Common myeloid progenitor, CD34-positive (primary cell): ENCODE data around the gene TMSB4X.

ENCODE experiments used
- CTCF ChIA-PET: fragments of 350-600 bp; sonication (Branson Sonifier 250); formaldehyde crosslinking; loops from one replicate; lab custom pipeline; 2021; ENCODE audit warnings: antibody characterized with exemption; lab: Charles Lee
- POLR2A ChIA-PET: fragments of 350-600 bp; sonication (Branson Sonifier 250); formaldehyde crosslinking; loops from one replicate; lab custom pipeline; 2021; ENCODE audit warnings: antibody characterized with exemption; lab: Charles Lee
- DNase-seq, 3 donors: peaks; one replicate each; pipeline versions ENCODE4 v3.0.0 to v3.0.0-alpha.2; 2013
- H3K27ac ChIP-seq, 2 experiments: 1 replicate in 1 of 2; 2 replicates in 1 of 2; pipeline ENCODE4 v1.7.0; 2013; ENCODE audit warnings: inconsistent platforms in 2 of 2, low read length in 2 of 2, mild to moderate bottlenecking in 2 of 2, low read depth in 1 of 2, moderate library complexity in 1 of 2; ENCODE audit not compliant: severe bottlenecking in 2 of 2, insufficient read depth in 1 of 2, poor library complexity in 1 of 2
- H3K27me3 ChIP-seq, 5 experiments: replicated peaks in 2 of 5; 1 replicate in 3 of 5; 2 replicates in 2 of 5; pipeline versions ENCODE4 v1.6.1 to v1.7.0; 2013; ENCODE audit warnings: low read length in 4 of 5, mild to moderate bottlenecking in 2 of 5, moderate library complexity in 2 of 5, inconsistent platforms in 1 of 5; ENCODE audit not compliant: insufficient read depth in 5 of 5, control insufficient read depth in 4 of 5
- H3K36me3 ChIP-seq, 4 experiments: 1 replicate in 2 of 4; 2 replicates in 2 of 4; pipeline versions ENCODE4 v1.6.1 to v1.7.0; 2013; ENCODE audit warnings: low read length in 3 of 4, control low read depth in 1 of 4, mild to moderate bottlenecking in 1 of 4; ENCODE audit not compliant: control insufficient read depth in 4 of 4, insufficient read depth in 4 of 4
- H3K4me1 ChIP-seq, 4 experiments: 1 replicate in 3 of 4; 2 replicates in 1 of 4; pipeline versions ENCODE4 v1.6.1 to v1.7.1; 2013; ENCODE audit warnings: low read length in 3 of 4, mild to moderate bottlenecking in 3 of 4, control low read depth in 1 of 4, inconsistent platforms in 1 of 4, moderate library complexity in 1 of 4; ENCODE audit not compliant: control insufficient read depth in 4 of 4, insufficient read depth in 4 of 4; ENCODE audit errors: control extremely low read depth in 1 of 4
- H3K4me3 ChIP-seq, 7 experiments: 1 replicate in 4 of 7; 2 replicates in 3 of 7; pipeline versions ENCODE4 v1.5.1 to v1.7.0; 2013; ENCODE audit warnings: mild to moderate bottlenecking in 7 of 7, low read length in 6 of 7, moderate library complexity in 6 of 7, inconsistent platforms in 2 of 7, low read depth in 2 of 7, control low read depth in 1 of 7; ENCODE audit not compliant: insufficient read depth in 4 of 7, control insufficient read depth in 1 of 7; ENCODE audit errors: extremely low read depth in 1 of 7
- H3K9me3 ChIP-seq, 5 experiments: 1 replicate in 4 of 5; 2 replicates in 1 of 5; pipeline versions ENCODE4 v1.6.1 to v1.7.1; 2013; ENCODE audit warnings: low read length in 4 of 5, mild to moderate bottlenecking in 2 of 5, inconsistent platforms in 1 of 5, low read depth in 1 of 5, moderate library complexity in 1 of 5; ENCODE audit not compliant: control insufficient read depth in 4 of 5, insufficient read depth in 2 of 5; ENCODE audit errors: control extremely low read depth in 1 of 5
- WGBS: methylation state at CpG from one replicate; pipeline ENCODE4 v1.1.5; 2013; ENCODE audit not compliant: insufficient coverage; 5-methylcytosine and 5-hydroxymethylcytosine counted together

The TMSB4X gene

GRCh38 chrX:12970691-12971202 lies 4.2 kb upstream of the TMSB4X start:
- H3K9me3 ChIP-seq, result peaks cover 0 to 13% (median 2%) of the 10 kb centered on the region in 5 experiments
- H3K27me3 ChIP-seq, result peaks cover 0 to 35% (median 0%) of the 10 kb centered on the region in 5 experiments
- no peaks in the 10 kb centered on the region for H3K36me3 ChIP-seq
- H3K4me1 ChIP-seq, result peaks cover 16 to 49% (median 36%) of the 10 kb centered on the region in 4 experiments
- WGBS, result 40% methylated on average over 9 of the region's 11 CpGs
- peak; percentile 85 to 88 (median 86) for DNase-seq
- POLR2A ChIA-PET, result interaction anchor here (1.5 kb wide), 1 partner anchor 14 kb away, joined by 4 read pairs; no protein-coding TSS in a partner anchor
- CTCF ChIA-PET, result interaction anchor here (0.7 to 8.0 kb wide), 8 partner anchors 8 to 518 kb away, joined by 3 to 50 read pairs (median 14); no protein-coding TSS in a partner anchor
- peak overlapping the region in 1 of 2 experiments; percentile 36 for H3K27ac ChIP-seq
- H3K4me3 ChIP-seq, result peak overlapping the region in 3 of 7 experiments; percentile 11 to 42 (median 34)

- H3K36me3 ChIP-seq, result no peaks in the 10 kb centered on the region
- peaks cover 16 to 49% (median 36%) of the 10 kb centered on the region in 4 experiments for H3K4me1 ChIP-seq
- H3K9me3 ChIP-seq, result peaks cover 0 to 16% (median 2%) of the 10 kb centered on the region in 5 experiments
- ChIA-PET POLR2A (interaction anchor here (1.5 kb wide), 1 partner anchor 14 kb away, joined by 4 read pairs; no protein-coding TSS in a partner anchor), CTCF (interaction anchor here (0.7 to 8.0 kb wide), 8 partner anchors 13 to 517 kb away, joined by 3 to 50 read pairs (median 14); no protein-coding TSS in a partner anchor)
- WGBS, result 80% methylated on average over 9 of the region's 12 CpGs
- H3K27ac ChIP-seq, result peak overlapping the region in 1 of 2 experiments; percentile 34
- DNase-seq, result no peak
- no peak overlapping the region for H3K4me3 ChIP-seq
- peaks cover 0 to 37% (median 0%) of the 10 kb centered on the region in 5 experiments for H3K27me3 ChIP-seq
Observed at GRCh38 chrX:12971282-12972003, 3.5 kb upstream of the TMSB4X start.

- CTCF ChIA-PET, result interaction anchor here (0.9 to 8.0 kb wide), 6 partner anchors 13 to 517 kb away, joined by 3 to 50 read pairs (median 20); no protein-coding TSS in a partner anchor
Observed at GRCh38 chrX:12972243-12972642, 2.7 kb upstream of the TMSB4X start.

GRCh38 chrX:12972878-12973560 lies 1.9 kb upstream of the TMSB4X start:
- no peak for DNase-seq
- Histone ChIP-seq H3K36me3 (no peaks in the 10 kb centered on the region), H3K27me3 (peaks cover 0 to 37% (median 0%) of the 10 kb centered on the region in 5 experiments), H3K27ac (peak overlapping the region in 1 of 2 experiments; percentile 93), H3K9me3 (peaks cover 0 to 16% (median under 1%) of the 10 kb centered on the region in 5 experiments), H3K4me1 (peaks cover 16 to 50% (median 36%) of the 10 kb centered on the region in 4 experiments), H3K4me3 (peak overlapping the region in 4 of 7 experiments; percentile 31 to 92 (median 78))
- POLR2A ChIA-PET, result interaction anchor here (1.0 to 4.0 kb wide), 2 partner anchors 16 to 117 kb away, joined by 3 to 31 read pairs; no protein-coding TSS in a partner anchor
- WGBS, result 60% methylated on average over 11 of the region's 12 CpGs
- CTCF ChIA-PET, result interaction anchor here (0.9 to 8.0 kb wide), 6 partner anchors 12 to 516 kb away, joined by 3 to 50 read pairs (median 4); no protein-coding TSS in a partner anchor

More at GRCh38 chrX:12972243-12972642, 2.7 kb upstream of the TMSB4X start:
- POLR2A ChIA-PET, result interaction anchor here (1.0 to 1.5 kb wide), 2 partner anchors 15 to 118 kb away, joined by 3 to 4 read pairs; no protein-coding TSS in a partner anchor
- DNase-seq, result no peak
- Histone ChIP-seq H3K36me3 (no peaks in the 10 kb centered on the region), H3K9me3 (peaks cover 0 to 16% (median 2%) of the 10 kb centered on the region in 5 experiments), H3K4me3 (no peak overlapping the region), H3K27ac (no peak overlapping the region), H3K27me3 (peaks cover 0 to 37% (median 0%) of the 10 kb centered on the region in 5 experiments), H3K4me1 (peaks cover 18 to 51% (median 36%) of the 10 kb centered on the region in 4 experiments)
- 75% methylated on average over 3 of the region's 6 CpGs for WGBS

- Histone ChIP-seq H3K9me3 (peaks cover 0 to 16% (median 0%) of the 10 kb centered on the region in 5 experiments), H3K27me3 (peaks cover 0 to 43% (median 0%) of the 10 kb centered on the region in 5 experiments), H3K27ac (peak overlapping the region; percentile 27 to 93), H3K36me3 (no peaks in the 10 kb centered on the region), H3K4me3 (peak overlapping the region in 6 of 7 experiments; percentile 76 to 92 (median 86)), H3K4me1 (peaks cover 14 to 53% (median 36%) of the 10 kb centered on the region in 4 experiments)
- peak in 2 of 3 donors; percentile 55 to 65 for DNase-seq
- CTCF ChIA-PET, result interaction anchor here (1.4 to 8.0 kb wide), 4 partner anchors 17 to 515 kb away, joined by 4 to 50 read pairs (median 11); no protein-coding TSS in a partner anchor
- 37% methylated on average over 14 of the region's 19 CpGs for WGBS
- POLR2A ChIA-PET, result interaction anchor here (1.0 to 4.0 kb wide), 4 partner anchors 17 to 515 kb away, joined by 3 to 31 read pairs (median 5); no protein-coding TSS in a partner anchor
Observed at GRCh38 chrX:12973561-12974304, 1.2 kb upstream of the TMSB4X start.
